SHP77 (cell line): ENCODE results near the gene UACA.
"Not testable (repeated sequence)": the region's sequence is repeated elsewhere in the genome, so short reads cannot be mapped to it uniquely, and the experiment has no call there.

Source experiments
- DNase-seq, 2 experiments: peaks; one replicate each; lab custom pipeline; 2025; lab: John Stamatoyannopoulos, UW

The UACA gene, protein sequence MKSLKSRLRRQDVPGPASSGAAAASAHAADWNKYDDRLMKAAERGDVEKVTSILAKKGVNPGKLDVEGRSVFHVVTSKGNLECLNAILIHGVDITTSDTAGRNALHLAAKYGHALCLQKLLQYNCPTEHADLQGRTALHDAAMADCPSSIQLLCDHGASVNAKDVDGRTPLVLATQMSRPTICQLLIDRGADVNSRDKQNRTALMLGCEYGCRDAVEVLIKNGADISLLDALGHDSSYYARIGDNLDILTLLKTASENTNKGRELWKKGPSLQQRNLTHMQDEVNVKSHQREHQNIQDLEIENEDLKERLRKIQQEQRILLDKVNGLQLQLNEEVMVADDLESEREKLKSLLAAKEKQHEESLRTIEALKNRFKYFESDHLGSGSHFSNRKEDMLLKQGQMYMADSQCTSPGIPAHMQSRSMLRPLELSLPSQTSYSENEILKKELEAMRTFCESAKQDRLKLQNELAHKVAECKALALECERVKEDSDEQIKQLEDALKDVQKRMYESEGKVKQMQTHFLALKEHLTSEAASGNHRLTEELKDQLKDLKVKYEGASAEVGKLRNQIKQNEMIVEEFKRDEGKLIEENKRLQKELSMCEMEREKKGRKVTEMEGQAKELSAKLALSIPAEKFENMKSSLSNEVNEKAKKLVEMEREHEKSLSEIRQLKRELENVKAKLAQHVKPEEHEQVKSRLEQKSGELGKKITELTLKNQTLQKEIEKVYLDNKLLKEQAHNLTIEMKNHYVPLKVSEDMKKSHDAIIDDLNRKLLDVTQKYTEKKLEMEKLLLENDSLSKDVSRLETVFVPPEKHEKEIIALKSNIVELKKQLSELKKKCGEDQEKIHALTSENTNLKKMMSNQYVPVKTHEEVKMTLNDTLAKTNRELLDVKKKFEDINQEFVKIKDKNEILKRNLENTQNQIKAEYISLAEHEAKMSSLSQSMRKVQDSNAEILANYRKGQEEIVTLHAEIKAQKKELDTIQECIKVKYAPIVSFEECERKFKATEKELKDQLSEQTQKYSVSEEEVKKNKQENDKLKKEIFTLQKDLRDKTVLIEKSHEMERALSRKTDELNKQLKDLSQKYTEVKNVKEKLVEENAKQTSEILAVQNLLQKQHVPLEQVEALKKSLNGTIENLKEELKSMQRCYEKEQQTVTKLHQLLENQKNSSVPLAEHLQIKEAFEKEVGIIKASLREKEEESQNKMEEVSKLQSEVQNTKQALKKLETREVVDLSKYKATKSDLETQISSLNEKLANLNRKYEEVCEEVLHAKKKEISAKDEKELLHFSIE (N-terminal part only)

DNA sequence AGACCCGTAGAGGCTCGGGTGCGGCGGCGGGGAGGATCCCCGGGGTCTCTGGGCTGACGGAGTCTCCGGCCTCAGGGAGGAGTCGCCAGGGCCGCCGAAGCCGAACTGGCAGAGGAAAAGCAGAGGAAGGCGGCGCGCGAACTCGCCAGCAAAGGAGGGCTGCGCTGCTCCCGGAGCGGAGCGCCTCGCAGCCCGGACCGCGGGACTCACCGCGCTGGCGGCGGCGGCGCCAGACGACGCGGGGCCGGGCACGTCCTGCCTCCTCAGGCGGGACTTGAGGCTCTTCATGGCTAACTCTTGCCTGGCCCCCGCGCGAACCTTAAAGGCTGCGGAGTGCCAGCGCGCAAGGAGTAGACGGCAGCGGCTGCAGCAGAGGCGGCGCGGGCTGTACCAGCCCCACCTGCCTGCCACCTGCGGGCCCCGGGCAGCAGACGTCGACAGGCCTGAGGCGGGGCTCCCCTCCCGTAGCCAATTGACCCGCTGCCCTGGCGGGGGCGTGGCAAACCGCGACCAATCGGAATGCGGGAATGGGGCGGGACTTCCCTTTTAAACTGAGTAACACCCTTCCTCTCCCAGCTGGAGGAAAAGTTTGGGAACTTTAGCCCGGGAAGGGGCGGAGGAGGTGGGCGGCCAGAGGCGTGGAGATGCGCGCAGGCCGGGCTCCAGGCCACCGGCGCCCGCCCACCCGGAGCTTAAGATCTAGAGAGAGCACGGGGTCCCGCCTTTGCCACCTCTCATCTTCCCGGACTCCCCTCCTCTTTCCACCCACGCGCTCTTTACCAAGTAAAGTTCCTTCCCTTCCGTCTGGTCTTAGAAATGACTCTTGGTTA, at the start of gene UACA:
UACA (minus strand) TSS at position 439 of the 830 bp plus-strand sequence; CDS start at position 288, 151 bp downstream.
- no peak for DNase-seq

DNA sequence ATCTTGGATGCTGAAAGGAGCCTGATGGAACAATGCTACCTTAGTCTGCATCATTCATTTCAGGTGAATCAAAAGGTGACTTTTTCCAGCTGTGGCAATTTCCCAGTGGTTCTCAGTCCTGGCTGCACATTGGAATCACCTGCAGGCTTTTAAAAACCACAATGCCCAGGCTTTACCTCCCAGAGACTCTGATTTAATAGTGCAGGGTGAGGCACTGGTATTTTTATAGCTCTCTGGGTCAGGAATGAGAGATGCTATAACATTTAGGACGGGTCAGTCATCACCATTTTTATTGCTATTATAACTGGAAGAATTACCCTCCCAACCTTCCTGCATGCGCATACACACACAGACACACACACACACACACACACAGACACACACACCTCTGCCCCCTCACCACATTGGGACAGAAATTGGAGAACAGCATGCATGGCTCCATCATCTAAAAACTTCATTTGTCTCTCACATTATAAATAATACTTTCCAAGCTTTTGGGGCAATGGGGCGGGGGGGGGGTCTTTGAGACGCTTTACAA, 49.5 kb upstream of the UACA start:
- DNase-seq, result no peak

DNA sequence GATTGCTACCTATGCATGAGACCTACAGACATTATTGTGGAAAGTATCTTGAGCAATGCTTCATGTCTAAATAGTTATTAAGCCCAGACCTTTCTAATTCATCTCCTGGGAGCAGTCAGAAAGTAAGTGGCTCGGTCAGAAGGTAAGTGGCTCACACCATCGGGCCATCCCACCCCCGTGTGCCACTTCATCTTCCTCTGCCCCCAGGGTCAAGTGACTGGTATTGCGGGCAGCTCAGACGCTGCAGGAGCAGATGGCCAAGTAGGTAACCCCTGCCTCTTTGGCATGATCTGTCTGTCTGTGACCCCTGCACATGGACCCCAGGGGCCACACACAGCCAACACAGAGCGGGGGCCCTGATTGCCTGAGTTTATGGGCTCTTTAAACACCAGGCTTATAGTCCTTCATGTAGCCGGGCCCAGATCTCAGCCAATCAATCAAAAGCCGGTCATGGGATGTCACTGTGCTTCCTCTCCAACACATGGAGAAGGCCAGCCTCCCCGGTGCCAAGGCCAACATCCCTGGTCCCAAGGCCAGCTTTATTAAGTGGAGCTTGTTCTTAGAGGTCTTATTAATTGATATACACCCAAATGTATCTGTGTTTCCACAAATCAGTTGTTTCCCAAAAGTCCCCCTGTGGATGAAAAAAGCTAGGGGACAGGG, 47.7 kb upstream of the UACA start:
- no peak for DNase-seq

DNA sequence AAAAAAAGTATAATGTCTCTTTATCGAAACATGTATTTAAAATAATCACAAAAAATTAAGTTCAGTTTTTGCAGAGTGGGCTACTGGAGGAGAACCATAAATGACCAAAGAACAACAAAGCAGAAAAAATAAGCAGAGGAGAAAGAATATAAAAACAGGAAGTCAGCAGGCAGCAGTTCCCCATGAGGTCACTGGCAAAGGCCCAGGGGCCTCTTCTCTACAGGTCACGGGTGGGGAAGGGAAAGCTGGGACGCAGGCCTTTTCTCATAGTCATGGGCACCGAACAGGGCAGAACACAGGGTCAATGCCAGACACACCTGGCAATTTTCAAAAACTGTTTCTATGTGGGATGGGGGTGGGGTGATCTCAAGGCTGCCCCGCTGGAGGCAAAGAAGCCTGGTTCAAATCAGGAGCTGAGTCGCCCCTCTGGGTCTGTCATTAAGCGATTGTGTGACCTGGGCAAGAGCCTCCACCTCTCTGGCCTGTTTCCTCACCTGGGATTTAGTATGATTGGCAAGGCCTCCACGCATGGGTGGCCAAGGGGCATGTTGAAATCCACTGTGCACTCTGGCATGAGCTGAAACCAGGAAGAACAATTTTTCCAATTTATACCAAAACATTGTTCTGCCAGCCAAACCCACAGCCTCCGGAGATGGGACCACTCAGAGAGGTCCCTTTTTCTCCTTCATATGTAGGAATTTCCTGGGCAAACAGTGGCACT, 43.8 kb upstream of the UACA start:
- DNase-seq, result no peak

DNA sequence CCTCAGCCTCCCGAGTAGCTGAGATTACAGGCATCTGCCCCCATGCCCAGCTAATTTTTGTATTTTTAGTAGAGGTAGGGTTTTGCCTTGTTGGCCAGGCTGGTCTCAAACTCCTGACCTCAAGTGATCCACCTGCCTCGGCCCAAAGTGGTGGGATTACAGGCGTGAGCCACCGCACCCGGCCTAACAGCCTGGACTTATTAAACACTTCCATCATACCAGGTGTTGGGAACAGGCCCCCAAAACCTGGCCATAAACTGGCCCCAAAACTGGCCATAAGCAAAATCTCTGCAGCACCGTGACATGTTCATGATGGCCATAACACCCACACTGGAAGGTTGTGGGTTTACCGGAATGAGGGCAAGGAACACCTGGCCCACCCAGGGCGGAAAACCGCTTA, 41.0 kb upstream of the UACA start:
- DNase-seq, result not testable (repeated sequence)

DNA sequence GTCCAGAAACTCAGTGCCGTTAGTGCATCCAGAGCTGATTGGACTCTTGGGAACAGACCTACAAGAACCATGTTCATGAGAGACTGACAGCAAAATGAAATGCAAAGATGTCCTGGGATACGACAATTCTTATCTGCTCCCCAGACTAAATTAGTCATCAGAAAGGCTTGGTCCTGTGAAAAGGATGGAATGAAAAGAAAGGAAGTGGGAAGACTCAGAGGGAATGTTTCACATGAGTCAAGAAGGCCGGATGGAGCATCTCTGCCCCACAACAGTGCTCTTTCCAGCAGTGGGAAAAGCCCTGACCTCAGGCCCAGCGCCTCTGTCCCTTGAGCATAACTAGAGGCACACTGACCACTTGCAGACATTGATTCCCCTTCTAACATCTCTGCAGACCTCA, 39.3 kb upstream of the UACA start:
- DNase-seq, result no peak

DNA sequence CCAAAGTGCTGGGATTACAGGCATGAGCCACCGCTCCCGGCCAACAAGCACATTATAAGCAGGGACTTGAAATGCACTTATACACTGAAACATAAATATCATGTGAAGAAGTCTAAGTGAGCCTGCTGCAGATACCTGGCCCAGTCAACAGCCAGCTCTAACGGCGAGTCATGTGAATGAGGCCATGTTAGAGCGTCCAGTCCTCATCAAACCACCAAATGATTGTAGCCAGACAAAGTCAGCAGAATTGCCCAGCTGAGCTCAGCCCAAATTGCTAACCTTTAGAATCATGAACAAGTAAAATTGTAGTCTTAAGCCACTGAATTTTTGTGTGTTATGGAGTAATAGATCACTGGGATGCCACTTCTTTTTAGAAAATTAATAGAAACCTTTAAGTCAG, 37.8 kb upstream of the UACA start:
- DNase-seq, result no peak

DNA sequence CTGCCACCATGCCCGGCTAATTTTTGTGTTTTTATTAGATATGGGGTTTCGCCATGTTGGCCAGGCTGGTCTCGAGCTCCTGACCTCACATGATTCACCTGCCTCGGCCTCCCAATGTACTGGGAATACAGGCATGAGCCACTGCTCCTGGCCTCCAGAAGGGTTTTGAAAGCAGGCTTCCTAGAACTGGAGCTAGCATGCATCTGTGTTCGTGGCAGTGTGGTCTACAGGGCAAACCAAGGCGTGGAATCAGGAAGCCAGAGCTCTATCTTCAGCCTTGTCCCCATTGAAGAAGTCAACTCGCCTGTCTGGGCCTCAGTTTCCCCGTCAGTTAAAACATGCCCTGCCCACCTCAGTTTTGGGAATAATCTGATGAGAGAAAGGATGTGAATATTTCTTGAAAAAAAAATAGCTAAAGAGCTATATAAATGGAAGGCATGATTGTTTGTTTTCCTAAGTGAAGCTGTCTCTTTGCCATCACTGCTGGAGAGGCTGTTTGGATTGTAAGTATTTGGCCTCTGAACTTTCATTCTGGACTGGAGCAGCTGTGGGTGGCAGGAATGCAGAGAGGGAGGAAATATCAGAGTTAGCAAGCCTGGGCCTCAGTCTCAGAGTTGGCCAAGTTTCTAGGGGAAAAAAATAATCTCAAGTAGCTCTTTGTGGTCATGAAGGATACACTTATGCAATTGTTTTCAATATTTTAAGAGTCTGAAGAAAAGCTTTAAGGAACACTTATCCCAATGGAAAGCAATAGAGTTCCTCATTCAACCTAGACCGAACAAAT, 36.5 kb upstream of the UACA start:
- DNase-seq, result no peak

DNA sequence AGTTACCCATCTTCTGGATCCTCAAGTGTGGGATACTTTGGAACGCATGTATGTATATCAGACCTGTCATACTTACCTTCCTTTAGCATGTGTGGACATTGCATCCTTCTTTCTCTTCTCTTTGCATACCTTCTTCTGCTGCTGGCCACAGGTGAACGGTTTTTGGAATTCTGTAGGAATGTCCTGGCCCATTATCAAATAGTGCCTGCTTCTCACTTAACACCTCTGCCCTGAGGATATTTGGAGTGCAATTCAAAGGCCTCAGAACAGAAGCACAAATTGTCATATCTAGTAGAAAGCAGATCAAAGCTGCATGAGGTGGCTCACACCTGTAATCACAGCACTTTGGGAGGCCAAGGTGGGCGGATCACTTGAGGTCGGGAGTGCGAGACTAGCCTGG, 34.1 kb upstream of the UACA start:
- no peak for DNase-seq

DNA sequence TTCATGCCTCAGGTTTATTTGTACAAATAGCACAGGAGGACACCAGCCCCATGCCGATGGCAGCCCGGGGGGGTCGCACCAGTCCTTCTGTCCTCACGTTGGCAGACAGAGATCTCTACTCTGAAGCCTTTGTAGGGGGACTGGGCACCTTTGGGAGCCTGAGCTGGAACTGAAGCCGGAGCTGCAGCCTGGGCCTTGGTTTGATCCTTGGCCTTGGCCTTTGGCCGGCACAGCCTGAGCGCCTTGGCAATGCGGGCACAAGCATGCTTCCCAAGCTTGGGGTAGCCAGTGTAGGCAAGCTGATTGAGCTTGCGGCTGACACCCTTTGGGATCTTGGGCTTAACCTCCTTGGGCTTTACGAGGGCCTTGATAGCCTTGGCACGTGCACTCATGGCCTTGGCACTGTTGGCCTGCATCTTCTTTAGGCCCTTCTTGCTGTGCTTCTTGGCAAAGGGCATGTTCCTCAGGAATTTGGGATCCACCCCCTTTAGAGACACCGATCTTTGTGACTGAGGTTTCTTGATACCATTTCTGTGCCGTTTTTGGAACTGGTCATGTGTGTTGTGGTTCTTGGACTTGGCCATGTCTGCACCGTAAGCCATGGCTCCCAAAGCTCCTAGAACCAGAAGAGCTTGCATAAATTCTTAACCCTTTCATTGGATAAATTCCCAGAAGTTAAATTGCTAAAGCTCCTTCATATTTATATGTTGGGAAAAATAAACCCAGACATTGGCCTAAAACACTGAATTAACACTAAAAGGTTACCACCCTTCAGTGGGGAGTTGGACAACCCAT, 33.4 kb upstream of the UACA start:
- no peak for DNase-seq

DNA sequence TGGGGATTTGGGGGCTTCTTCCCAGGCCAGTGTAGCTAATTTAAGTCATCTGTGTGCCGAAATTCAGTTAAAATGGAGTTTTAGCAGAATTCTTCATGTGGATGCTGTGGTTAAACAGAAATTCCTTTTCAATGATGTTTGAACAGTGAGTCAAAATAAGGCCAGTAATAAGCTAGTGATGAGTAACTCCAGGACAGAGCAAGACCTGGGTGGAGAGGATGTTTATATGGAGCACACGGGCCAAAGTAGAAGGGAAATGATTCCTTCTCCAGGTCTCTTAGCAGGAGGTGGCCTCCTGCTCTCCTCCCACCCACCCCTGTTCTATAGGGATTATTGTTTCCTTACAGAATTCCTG, 31.9 kb upstream of the UACA start:
- DNase-seq, result no peak

DNA sequence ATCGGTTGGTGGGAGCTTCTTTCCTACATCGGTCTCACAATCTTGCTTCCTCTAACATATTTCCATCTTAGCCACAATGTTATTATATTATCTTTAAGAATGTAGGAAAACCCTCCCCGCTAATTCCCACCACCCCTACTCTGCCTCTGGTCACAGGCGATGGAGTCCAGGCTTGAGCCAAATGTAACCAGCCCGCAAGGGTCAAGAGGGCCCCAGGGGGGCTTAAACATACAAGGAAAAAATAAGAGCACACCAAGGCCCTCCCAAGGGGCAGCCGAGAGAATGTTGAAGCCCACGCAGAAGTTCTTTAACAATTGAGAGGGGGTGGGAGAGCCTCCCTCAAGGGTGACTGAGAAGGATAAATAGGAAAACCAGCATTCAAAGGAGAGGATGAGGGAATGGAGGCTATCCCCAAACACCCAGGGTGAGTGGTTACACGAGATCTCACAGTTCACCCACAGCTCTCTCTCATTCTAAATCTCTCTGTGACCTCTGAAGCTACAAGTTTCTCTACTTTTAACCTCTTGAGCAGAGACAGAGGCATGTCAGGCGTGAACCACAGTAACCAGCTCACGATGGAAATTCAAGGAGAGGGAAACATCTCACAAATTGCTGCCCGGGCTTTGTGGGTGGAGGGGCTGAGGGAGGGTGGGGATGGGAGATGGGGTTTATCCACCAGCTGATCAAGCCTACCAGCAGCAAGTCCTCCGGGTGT, 31.4 kb upstream of the UACA start:
- no peak for DNase-seq

DNA sequence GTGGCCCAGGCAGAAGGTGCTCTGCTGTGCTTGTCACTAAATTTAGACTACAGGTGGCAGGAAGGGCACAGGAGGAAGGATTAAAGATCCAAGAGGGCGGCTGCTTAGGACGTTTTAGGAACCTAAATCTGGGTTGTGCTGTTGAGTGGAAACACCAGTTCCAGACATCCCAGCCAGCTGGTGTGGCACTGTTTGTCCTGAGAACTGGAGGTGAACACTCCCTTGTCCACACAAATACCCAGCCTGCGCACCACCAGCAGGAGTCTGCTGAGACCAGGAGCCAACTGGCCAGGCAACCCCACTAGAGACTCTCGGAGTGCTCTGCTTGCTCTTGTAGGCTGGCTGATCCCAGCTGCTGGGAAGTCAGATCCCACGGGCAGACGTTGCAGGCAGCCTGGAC, 30.3 kb upstream of the UACA start:
- no peak for DNase-seq

DNA sequence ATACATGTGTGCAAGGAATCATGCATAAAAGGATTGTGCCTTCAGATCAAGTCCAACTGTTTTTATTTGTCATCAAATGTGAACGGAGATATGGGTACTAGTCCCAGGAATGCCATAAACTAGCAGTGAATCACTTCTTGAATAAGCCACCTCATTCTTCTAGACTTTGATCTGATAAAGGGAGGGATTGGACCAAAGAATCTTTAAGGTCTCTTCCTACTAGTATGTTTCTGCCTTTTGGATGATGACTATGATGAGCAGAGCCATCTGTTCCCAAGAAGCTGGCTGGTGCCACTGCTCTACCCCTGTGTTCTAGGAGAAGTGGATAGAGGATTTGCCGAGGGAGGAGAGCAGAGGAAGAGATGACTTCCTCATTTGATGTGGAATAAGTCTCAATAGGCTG, 28.8 kb upstream of the UACA start:
- no peak for DNase-seq

DNA sequence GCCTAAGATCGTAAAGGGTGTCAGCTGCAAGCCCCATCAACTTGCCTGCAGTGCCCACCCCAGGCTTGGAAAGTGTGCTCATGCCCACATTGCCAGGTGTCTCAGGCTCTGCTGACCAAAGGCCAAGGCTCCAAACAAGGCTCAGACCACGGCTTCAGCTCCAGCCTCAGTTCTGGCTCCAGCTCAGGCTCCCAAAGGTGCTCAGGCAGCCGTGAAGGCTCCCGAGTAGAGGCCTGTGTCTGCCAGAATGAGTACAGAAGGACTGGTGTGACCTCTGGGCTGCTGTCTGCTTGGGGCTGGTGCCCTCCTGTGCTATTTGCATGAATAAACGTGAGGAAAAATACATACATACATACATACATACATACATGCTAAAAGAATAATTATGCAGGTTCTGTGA, 27.9 kb upstream of the UACA start:
- no peak for DNase-seq

DNA sequence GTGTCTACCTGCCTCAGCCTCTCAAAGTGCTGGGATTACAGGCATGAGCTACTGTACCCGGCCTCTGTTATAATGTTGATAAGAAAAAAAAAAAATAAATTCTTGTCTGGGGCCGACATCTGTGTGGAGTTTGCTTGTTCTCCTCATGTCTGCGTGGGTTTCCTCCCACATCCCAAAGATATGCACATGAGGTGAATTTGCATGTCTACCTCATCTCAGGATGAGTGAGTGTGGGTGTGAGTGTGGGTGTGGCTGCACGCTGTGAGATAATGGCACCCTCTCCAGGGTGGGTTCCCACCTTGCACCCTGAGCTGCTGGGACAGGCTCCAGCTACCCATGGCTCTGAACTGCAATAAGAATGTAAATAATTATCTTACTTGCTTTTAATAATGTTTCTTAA, 25.9 kb upstream of the UACA start:
- DNase-seq, result no peak

DNA sequence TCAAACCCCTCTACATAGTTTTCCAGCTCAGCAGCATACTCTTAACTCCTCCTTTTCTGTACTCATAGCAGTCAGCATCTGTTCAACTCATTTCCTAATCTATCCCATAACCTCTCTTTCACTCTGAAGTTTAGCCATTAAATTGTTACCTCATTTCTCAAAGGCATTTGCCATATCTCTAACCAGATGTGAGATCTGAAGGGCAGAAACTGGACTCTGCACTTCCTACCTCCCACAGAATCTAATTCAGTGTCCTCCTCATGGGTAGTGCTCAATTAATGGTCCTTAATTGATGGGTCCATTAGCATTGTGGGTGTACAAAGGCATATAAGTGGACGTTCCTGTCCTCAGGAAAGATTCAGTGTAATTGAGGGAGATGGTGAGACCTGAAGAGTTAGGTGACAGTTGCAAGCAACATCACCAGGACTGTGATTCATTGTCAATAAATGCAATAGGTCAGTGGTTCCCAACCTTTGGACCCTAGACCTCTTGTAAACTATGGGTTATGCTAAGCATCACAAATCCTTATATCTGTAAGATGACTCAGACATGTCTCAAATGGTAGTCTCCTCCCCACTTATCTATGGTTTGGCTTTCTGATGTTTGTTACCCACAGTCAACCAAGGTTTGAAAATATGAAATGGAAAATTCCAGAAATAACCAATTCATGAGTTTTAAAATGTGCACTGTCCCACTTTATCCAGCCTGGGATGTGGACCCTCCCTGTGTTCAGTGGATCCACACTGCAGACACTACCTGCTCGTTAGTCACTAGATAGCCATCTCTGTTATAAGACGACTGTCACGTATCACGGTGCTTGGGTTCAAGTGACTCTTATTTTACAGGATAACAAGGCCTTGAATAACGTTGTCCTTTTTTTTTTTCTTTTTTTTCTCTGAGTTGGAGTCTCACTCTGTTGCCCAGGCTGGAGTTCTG, 25.0 kb upstream of the UACA start:
- DNase-seq, result no peak
